Loucy (cell line): ENCODE results near the gene SPDYC.

Source experiments
- H2AFZ ChIP-seq: fragments of 200-600 bp; sonication (generic); 2 replicates; pipeline ENCODE4 v1.6.0; 2016; ENCODE audit warnings: antibody characterized with exemption, mild to moderate bottlenecking, low read length, moderate library complexity
- H3F3A ChIP-seq: fragments of 200-600 bp; 2 replicates; pipeline ENCODE4 v1.6.0; 2016; ENCODE audit warnings: antibody characterized with exemption, low read depth, mild to moderate bottlenecking
- H3K27me3 ChIP-seq: fragments of 200-600 bp; sonication (generic); 2 replicates; pipeline ENCODE4 v1.6.1; 2014; ENCODE audit warnings: low read length, mild to moderate bottlenecking; ENCODE audit not compliant: insufficient read depth, poor library complexity, severe bottlenecking
- H3K36me3 ChIP-seq: fragments of 200-600 bp; sonication (generic); 2 replicates; pipeline ENCODE4 v1.6.1; 2016; ENCODE audit warnings: low read length; ENCODE audit not compliant: insufficient read depth
- H3K4me1 ChIP-seq: fragments of 200-600 bp; sonication (generic); 2 replicates; pipeline ENCODE4 v1.5.1; 2014; ENCODE audit warnings: low read length, mild to moderate bottlenecking; ENCODE audit not compliant: insufficient read depth, poor library complexity, severe bottlenecking
- H3K4me2 ChIP-seq: fragments of 200-600 bp; sonication (generic); 2 replicates; pipeline ENCODE4 v1.6.0; 2014; ENCODE audit warnings: antibody characterized with exemption, low read length, low read depth, mild to moderate bottlenecking; ENCODE audit not compliant: poor library complexity, severe bottlenecking
- H3K4me3 ChIP-seq: fragments of 200-600 bp; sonication (generic); 2 replicates; pipeline ENCODE4 v1.5.1; 2014; ENCODE audit warnings: low read length, mild to moderate bottlenecking, mixed read lengths; ENCODE audit not compliant: poor library complexity, severe bottlenecking
- H3K79me2 ChIP-seq: fragments of 200-600 bp; sonication (generic); 2 replicates; pipeline ENCODE4 v1.6.1; 2014; ENCODE audit warnings: low read length; ENCODE audit not compliant: insufficient read depth
- H3K9ac ChIP-seq: fragments of 200-600 bp; sonication (generic); 2 replicates; pipeline ENCODE4 v1.6.0; 2014; ENCODE audit warnings: mild to moderate bottlenecking, low read depth, low read length, moderate library complexity; ENCODE audit not compliant: poor library complexity, severe bottlenecking
- H3K9me2 ChIP-seq: fragments of 200-600 bp; sonication (generic); replicated peaks from 2 replicates; pipeline ENCODE4 v1.6.1; 2016; ENCODE audit warnings: low read depth, low read length, mixed read lengths
- H3K9me3 ChIP-seq: fragments of 200-600 bp; sonication (generic); 2 replicates; pipeline ENCODE4 v1.6.1; 2014; ENCODE audit warnings: mild to moderate bottlenecking, antibody characterized with exemption, low read length, low read depth; ENCODE audit not compliant: insufficient read depth
- H4K20me1 ChIP-seq: fragments of 200-600 bp; sonication (generic); 2 replicates; pipeline ENCODE4 v1.6.0; 2014; ENCODE audit warnings: antibody characterized with exemption, low read length, mild to moderate bottlenecking; ENCODE audit not compliant: insufficient read depth, poor library complexity, severe bottlenecking
- EZH2phosphoT487 ChIP-seq: fragments of 200-600 bp; IDR thresholded peaks from 2 replicates; pipeline ENCODE4 v1.6.1; 2018; ENCODE audit warnings: antibody characterized with exemption, mild to moderate bottlenecking, moderate library complexity, borderline replicate concordance
- TF ChIP-seq, protein P1 (sequence below): fragments of 200-600 bp; sonication (generic); conservative IDR thresholded peaks from 2 replicates; pipeline ENCODE4 v1.5.1; 2014; ENCODE audit warnings: mild to moderate bottlenecking, antibody characterized with exemption, low read length

SPDYC gene

DNA sequence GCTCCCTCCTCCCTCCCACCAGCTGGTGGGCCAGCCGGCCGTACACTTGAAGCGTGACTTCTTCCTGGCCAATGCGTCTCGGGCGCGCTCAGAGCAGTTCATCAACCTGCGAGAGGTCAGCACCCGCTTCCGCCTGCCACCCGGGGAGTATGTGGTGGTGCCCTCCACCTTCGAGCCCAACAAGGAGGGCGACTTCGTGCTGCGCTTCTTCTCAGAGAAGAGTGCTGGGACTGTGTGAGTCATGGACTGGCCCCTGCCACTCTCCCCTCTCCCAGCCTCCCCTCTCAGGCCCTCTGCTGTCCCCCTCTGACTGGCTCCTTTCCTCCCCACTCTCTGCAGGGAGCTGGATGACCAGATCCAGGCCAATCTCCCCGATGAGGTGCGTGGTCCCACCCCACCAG, 36.4 kb downstream of the SPDYC start:
- Histone ChIP-seq H3K4me1 (peaks cover 22% of the 10 kb centered on the region), H3F3A (no peaks in the 10 kb centered on the region), H2AFZ (no peak overlapping the region), H3K4me2 (no peak overlapping the region), H3K79me2 (no peaks in the 10 kb centered on the region), H3K9ac (no peak overlapping the region), H4K20me1 (no peaks in the 10 kb centered on the region), H3K36me3 (peaks cover 35% of the 10 kb centered on the region; the same call in 1 of the 2 replicates), H3K9me2 (no peaks in the 10 kb centered on the region), H3K4me3 (no peak overlapping the region), H3K9me3 (no peaks in the 10 kb centered on the region), H3K27me3 (no peaks in the 10 kb centered on the region)
- TF ChIP-seq, protein P1, sequence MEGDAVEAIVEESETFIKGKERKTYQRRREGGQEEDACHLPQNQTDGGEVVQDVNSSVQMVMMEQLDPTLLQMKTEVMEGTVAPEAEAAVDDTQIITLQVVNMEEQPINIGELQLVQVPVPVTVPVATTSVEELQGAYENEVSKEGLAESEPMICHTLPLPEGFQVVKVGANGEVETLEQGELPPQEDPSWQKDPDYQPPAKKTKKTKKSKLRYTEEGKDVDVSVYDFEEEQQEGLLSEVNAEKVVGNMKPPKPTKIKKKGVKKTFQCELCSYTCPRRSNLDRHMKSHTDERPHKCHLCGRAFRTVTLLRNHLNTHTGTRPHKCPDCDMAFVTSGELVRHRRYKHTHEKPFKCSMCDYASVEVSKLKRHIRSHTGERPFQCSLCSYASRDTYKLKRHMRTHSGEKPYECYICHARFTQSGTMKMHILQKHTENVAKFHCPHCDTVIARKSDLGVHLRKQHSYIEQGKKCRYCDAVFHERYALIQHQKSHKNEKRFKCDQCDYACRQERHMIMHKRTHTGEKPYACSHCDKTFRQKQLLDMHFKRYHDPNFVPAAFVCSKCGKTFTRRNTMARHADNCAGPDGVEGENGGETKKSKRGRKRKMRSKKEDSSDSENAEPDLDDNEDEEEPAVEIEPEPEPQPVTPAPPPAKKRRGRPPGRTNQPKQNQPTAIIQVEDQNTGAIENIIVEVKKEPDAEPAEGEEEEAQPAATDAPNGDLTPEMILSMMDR = no peak
- TF ChIP-seq EZH2phosphoT487 = no peak

DNA sequence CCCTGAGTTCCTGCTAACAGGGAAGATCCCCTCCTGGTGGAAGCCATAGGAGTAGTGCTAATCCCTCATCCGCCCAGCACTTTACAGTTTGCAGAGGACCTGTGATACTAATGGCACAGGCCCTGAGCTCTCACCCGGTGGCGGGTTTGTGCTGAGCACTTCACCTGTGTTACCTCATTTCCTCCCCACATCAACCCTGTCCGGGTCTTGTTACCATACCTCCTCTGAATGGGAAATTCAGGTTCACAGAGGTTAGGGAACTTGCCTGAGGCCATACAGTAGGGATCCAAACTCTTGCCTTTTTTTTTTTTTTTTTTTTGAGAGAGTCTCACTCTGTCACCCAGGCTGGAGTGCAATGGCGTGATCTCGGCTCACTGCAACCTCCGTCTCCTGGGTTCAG, 36.9 kb downstream of the SPDYC start:
- Histone ChIP-seq H3K79me2 (no peaks in the 10 kb centered on the region), H3K9me2 (no peaks in the 10 kb centered on the region), H3K27me3 (no peaks in the 10 kb centered on the region), H3K4me1 (peaks cover 26% of the 10 kb centered on the region), H3F3A (no peaks in the 10 kb centered on the region), H3K4me2 (no peak overlapping the region), H3K36me3 (peaks cover 35% of the 10 kb centered on the region; the same call in 1 of the 2 replicates), H4K20me1 (no peaks in the 10 kb centered on the region), H2AFZ (no peak overlapping the region), H3K9me3 (no peaks in the 10 kb centered on the region), H3K4me3 (no peak overlapping the region), H3K9ac (no peak overlapping the region)
- TF ChIP-seq, protein P1 = no peak
- TF ChIP-seq EZH2phosphoT487 = no peak

DNA sequence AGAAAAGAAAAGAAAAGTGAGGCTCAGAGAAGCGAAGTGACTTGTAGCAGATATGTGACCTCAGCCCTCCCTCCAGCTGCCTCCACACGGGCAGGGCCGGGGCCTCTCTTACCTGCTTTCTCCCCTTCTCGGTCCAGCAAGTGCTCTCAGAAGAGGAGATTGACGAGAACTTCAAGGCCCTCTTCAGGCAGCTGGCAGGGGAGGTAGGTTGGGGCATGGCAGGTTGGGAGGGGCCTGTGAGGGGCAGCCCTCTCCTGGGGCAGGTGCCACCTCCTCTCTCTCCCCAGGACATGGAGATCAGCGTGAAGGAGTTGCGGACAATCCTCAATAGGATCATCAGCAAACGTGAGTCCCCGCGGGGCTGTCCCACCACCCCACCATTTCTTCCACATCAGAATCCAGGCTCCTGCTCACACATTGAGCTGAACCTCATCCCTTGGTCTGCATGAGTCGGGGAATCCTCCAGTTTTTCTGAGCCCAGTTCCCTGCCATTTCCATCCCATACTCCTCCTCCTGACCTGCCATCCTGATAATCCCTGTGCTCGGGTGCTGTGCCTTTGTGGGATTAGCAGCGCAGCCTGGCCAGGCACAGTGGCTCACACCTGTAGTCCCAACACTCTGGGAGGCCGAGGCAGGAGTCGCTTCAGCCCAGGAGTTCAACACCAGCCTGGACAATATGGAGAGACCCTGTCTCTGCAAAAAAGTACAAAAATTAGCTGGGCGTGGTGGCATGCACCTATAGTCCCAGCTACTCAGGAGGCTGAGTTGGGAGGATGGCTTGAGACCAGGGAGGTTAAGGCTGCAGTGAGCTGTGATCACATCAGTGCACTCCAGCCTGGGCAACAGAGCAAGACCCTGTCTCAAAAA, 38.1 kb downstream of the SPDYC start:
- Histone ChIP-seq H2AFZ (no peak overlapping the region), H3K27me3 (no peaks in the 10 kb centered on the region), H3K79me2 (no peaks in the 10 kb centered on the region), H3K4me3 (no peak overlapping the region), H3K9me2 (no peaks in the 10 kb centered on the region), H3K9ac (no peak overlapping the region), H3K9me3 (no peaks in the 10 kb centered on the region), H4K20me1 (no peaks in the 10 kb centered on the region), H3F3A (no peaks in the 10 kb centered on the region; the same call in 1 of the 2 replicates), H3K4me1 (peaks cover 39% of the 10 kb centered on the region), H3K4me2 (no peak overlapping the region), H3K36me3 (peaks cover 35% of the 10 kb centered on the region; the same call in 1 of the 2 replicates)
- TF ChIP-seq EZH2phosphoT487 = no peak
- TF ChIP-seq, protein P1 = no peak
